SW 1271 (cell line): ENCODE data around the gene EIPR1.
"Not testable (repeated sequence)": the region's sequence is repeated elsewhere in the genome, so short reads cannot be mapped to it uniquely, and the experiment has no call there.

Experiments used
- DNase-seq, 2 experiments: peaks; one replicate each; lab custom pipeline; 2025; lab: John Stamatoyannopoulos, UW

The EIPR1 gene

GRCh38 chr2:3192920-3193319, 184.7 kb downstream of the EIPR1 start:
- no peak for DNase-seq

- no peak for DNase-seq
These were observed 185.3 kb downstream of the EIPR1 start for GRCh38 chr2:3192281-3192818.

GRCh38 chr2:3189961-3190360, 187.7 kb downstream of the EIPR1 start:
- no peak for DNase-seq

GRCh38 chr2:3189076-3189591, 188.5 kb downstream of the EIPR1 start:
- DNase-seq: no peak

- DNase-seq: no peak
These were observed 189.1 kb downstream of the EIPR1 start for GRCh38 chr2:3188405-3188946.

- no peak for DNase-seq
These were observed 190.2 kb downstream of the EIPR1 start for GRCh38 chr2:3187467-3187866.

- DNase-seq: no peak
These were observed 190.9 kb downstream of the EIPR1 start for GRCh38 chr2:3186766-3187165.

- no peak for DNase-seq
These were observed 191.7 kb downstream of the EIPR1 start for GRCh38 chr2:3185910-3186309.

GRCh38 chr2:3185256-3185655, 192.4 kb downstream of the EIPR1 start:
- no peak for DNase-seq

GRCh38 chr2:3184167-3184566, 193.5 kb downstream of the EIPR1 start:
- DNase-seq: no peak

- no peak for DNase-seq
These were observed 193.9 kb downstream of the EIPR1 start for GRCh38 chr2:3183766-3184165.

GRCh38 chr2:3182848-3183247, 194.8 kb downstream of the EIPR1 start:
- DNase-seq: no peak

GRCh38 chr2:3181416-3182010, 196.1 kb downstream of the EIPR1 start:
- no peak for DNase-seq

- DNase-seq: not testable (repeated sequence)
These were observed 196.8 kb downstream of the EIPR1 start for GRCh38 chr2:3180909-3181221.

- DNase-seq: no peak
These were observed 197.3 kb downstream of the EIPR1 start for GRCh38 chr2:3180082-3180908.

GRCh38 chr2:3179626-3180025, 198.0 kb downstream of the EIPR1 start:
- DNase-seq: no peak

- DNase-seq: no peak
These were observed 198.4 kb downstream of the EIPR1 start for GRCh38 chr2:3179208-3179607.

GRCh38 chr2:3178578-3179031, 199.0 kb downstream of the EIPR1 start:
- no peak for DNase-seq

- DNase-seq: no peak
These were observed 199.6 kb downstream of the EIPR1 start for GRCh38 chr2:3177891-3178577.

GRCh38 chr2:3176869-3177255, 200.8 kb downstream of the EIPR1 start:
- no peak for DNase-seq

- DNase-seq: no peak
These were observed 201.3 kb downstream of the EIPR1 start for GRCh38 chr2:3176071-3176868.

- no peak for DNase-seq
These were observed 202.1 kb downstream of the EIPR1 start for GRCh38 chr2:3175568-3175955.
